Esophagus squamous epithelium (tissue), 5 donors: ENCODE results near the gene GALNTL6. TPM values are rescaled to one million over a fixed set of nuclear protein-coding genes. Genes with fewer than 3 reads are reported as not detected.

Source experiments
- DNase-seq: peaks from one replicate; lab custom pipeline; 2025; lab: John Stamatoyannopoulos, UW
- H3K27ac ChIP-seq, 4 donors: fragments of 200-600 bp; sonication (generic); one replicate each; pipeline ENCODE4 v1.5.1; 2016 to 2019; ENCODE audit warnings: mild to moderate bottlenecking in 1 of 4
- H3K27me3 ChIP-seq, 4 donors: fragments of 200-600 bp; sonication (generic); 1 replicate in 3 of 4; 2 replicates in 1 of 4; pipeline versions ENCODE4 v1.5.1 to v1.6.0; 2017 to 2021; ENCODE audit warnings: antibody characterized with exemption in 1 of 4
- H3K36me3 ChIP-seq, 3 donors: fragments of 200-600 bp; sonication (generic); one replicate each; pipeline ENCODE4 v1.5.1; 2016 to 2019
- H3K4me1 ChIP-seq, 3 donors: fragments of 200-600 bp; sonication (generic); one replicate each; pipeline ENCODE4 v1.5.1; 2017 to 2019
- H3K4me3 ChIP-seq, 4 donors: fragments of 200-600 bp; sonication (generic); 1 replicate in 3 of 4; 2 replicates in 1 of 4; pipeline ENCODE4 v1.5.1; 2016 to 2019; ENCODE audit warnings: mild to moderate bottlenecking in 2 of 4, moderate library complexity in 1 of 4
- H3K9me3 ChIP-seq, 3 donors: fragments of 200-600 bp; sonication (generic); one replicate each; pipeline ENCODE4 v1.5.1; 2016 to 2019
- CTCF ChIP-seq, 6 experiments: fragments of 450-650 bp in 4 of 6; fragments of 200-600 bp in 2 of 6; sonication (generic) in 2 of 6; IDR thresholded peaks; one replicate each; pipeline ENCODE4 v1.5.1; 2016 to 2019; ENCODE audit warnings: antibody characterized with exemption in 6 of 6, mild to moderate bottlenecking in 4 of 6, moderate library complexity in 4 of 6
- POLR2A ChIP-seq, 4 donors: fragments of 450-650 bp; IDR thresholded peaks; one replicate each; pipeline ENCODE4 v1.6.1; 2017; ENCODE audit warnings: antibody characterized with exemption in 4 of 4, mild to moderate bottlenecking in 4 of 4, moderate library complexity in 3 of 4
- WGBS, 2 donors: methylation state at CpG; one replicate each; pipeline ENCODE4 v1.1.5; 2018; 5-methylcytosine and 5-hydroxymethylcytosine counted together
- intact Hi-C: fragments of 100-400 bp; cut with DNase I; formaldehyde crosslinking; loops from one replicate; pipeline ENCODE4 v1.15.0; 2022
- total RNA-seq, 4 donors: library from RNA; depleted of rRNA; stranded (reverse); fragments of >200 nt; gene quantifications; one replicate each; pipeline ENCODE4 v1.1.0, GENCODE V29; 2016
- donor health status: DM: yes; HTN: yes; CAD: no.

GALNTL6 gene
- total RNA-seq, 4 donors from 2014 or later, result 0.12 TPM; not detected in 3

- TF ChIP-seq CTCF (IDR thresholded peaks at IDR 0.05) (no peak), POLR2A (IDR thresholded peaks at IDR 0.05) (no peak)
- 67 to 69% methylated on average over 2 of the region's 2 CpGs for WGBS, 2 donors
- Histone ChIP-seq H3K27ac (no peak overlapping the region), H3K4me3 (no peak overlapping the region), H3K9me3 (peaks cover 0 to 7% (median 0%) of the 10 kb centered on the region in 3 donors), H3K27me3 (no peaks in the 10 kb centered on the region), H3K36me3 (no peaks in the 10 kb centered on the region), H3K4me1 (no peaks in the 10 kb centered on the region)
- intact Hi-C loops, result no loop called here
- no peak for DNase-seq
Observed at GRCh38 chr4:172486531-172486930, 673.3 kb downstream of the GALNTL6 start.

GRCh38 chr4:172489861-172490260 lies 676.7 kb downstream of the GALNTL6 start:
- DNase-seq, result no peak
- H3K9me3 ChIP-seq, result no peaks in the 10 kb centered on the region
- TF ChIP-seq CTCF (IDR thresholded peaks at IDR 0.05) (no peak), POLR2A (IDR thresholded peaks at IDR 0.05) (no peak)
- no peaks in the 10 kb centered on the region for H3K36me3 ChIP-seq
- no peaks in the 10 kb centered on the region for H3K27me3 ChIP-seq
- intact Hi-C loops, result no loop called here
- no peak overlapping the region for H3K4me3 ChIP-seq
- no peak overlapping the region for H3K27ac ChIP-seq
- H3K4me1 ChIP-seq, result no peaks in the 10 kb centered on the region

GRCh38 chr4:172495769-172496168 lies 682.6 kb downstream of the GALNTL6 start:
- no peak for DNase-seq

GRCh38 chr4:172497321-172497720 lies 684.1 kb downstream of the GALNTL6 start:
- TF ChIP-seq CTCF (IDR thresholded peaks at IDR 0.05), result no peak
- TF ChIP-seq POLR2A (IDR thresholded peaks at IDR 0.05), result no peak
- Histone ChIP-seq H3K36me3 (no peaks in the 10 kb centered on the region), H3K4me1 (no peaks in the 10 kb centered on the region), H3K27ac (no peak overlapping the region), H3K27me3 (no peaks in the 10 kb centered on the region), H3K4me3 (no peak overlapping the region), H3K9me3 (no peaks in the 10 kb centered on the region)
- intact Hi-C loops, result no loop called here
- no peak for DNase-seq

More at GRCh38 chr4:172495769-172496168, 682.6 kb downstream of the GALNTL6 start:
- H3K4me1 ChIP-seq, result no peaks in the 10 kb centered on the region
- intact Hi-C loops, result no loop called here
- no peaks in the 10 kb centered on the region for H3K9me3 ChIP-seq
- H3K36me3 ChIP-seq, result no peaks in the 10 kb centered on the region
- no peaks in the 10 kb centered on the region for H3K27me3 ChIP-seq
- WGBS, 2 donors, result 36 to 43% methylated on average over 3 of the region's 3 CpGs
- no peak overlapping the region for H3K27ac ChIP-seq
- H3K4me3 ChIP-seq, result no peak overlapping the region
- no peak for TF ChIP-seq POLR2A (IDR thresholded peaks at IDR 0.05)
- TF ChIP-seq CTCF (IDR thresholded peaks at IDR 0.05), result no peak

- Histone ChIP-seq H3K36me3 (no peaks in the 10 kb centered on the region), H3K9me3 (no peaks in the 10 kb centered on the region), H3K27ac (no peak overlapping the region), H3K4me1 (no peaks in the 10 kb centered on the region), H3K4me3 (no peak overlapping the region), H3K27me3 (no peaks in the 10 kb centered on the region)
- intact Hi-C loops, result no loop called here
- TF ChIP-seq POLR2A (IDR thresholded peaks at IDR 0.05), result no peak
- TF ChIP-seq CTCF (IDR thresholded peaks at IDR 0.05), result no peak
- DNase-seq, result no peak
Observed at GRCh38 chr4:172514011-172514410, 700.8 kb downstream of the GALNTL6 start.
